ENCODE data around the gene CDK19. TPM values are rescaled to one million over a fixed set of nuclear protein-coding genes. Genes with fewer than 3 reads are reported as not detected.

CDK19 gene
- total and polyA plus RNA-seq, 2 experiments from 2014 or later = 3.3 to 11.2 TPM

DNA sequence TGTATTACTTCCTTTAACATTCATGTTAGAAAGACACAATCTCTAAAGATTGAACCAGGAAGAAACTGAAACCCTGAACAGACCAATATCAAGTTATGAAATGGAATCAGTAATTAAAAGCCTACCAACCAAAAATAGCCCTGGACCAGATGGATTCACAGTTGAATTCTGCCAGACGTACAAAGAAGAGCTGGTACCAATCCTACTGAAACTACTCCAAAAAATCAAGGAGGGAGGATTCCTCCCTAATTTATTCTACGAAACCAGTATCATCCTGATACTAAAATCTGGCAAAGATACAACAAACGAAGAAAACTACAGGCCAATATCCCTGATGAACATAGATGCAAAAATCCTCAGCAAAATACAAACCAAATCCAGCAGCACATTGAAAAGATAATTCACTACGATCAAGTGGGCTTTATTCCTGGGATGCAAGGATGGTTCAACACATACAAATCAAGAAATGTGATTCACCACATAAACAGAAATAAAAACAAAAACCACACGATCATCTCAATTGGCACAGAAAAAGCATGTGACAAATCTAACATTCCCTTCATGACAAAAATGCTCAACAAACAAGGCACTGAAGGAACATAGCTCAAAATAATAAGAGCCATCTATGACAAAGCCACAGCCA lies 15.0 kb downstream of the CDK19 start:
- Histone ChIP-seq H3K9me2 (ENCODE audit: insufficient read depth) (no peaks in the 10 kb centered on the region), H3K36me3 (ENCODE audit: low read depth) (no peaks in the 10 kb centered on the region), H3K79me2 (ENCODE audit: insufficient read depth) (peaks cover 86% of the 10 kb centered on the region), H3K9me3 (ENCODE audit: low read depth) (no peaks in the 10 kb centered on the region), H3F3A (ENCODE audit: insufficient read depth) (no peaks in the 10 kb centered on the region), H3K4me3 (no peak overlapping the region), H3K4me2 (ENCODE audit: unreplicated experiment) (no peak overlapping the region), H2AFZ (no peak overlapping the region), H3K9ac (no peak overlapping the region), H4K20me1 (ENCODE audit: insufficient read depth) (no peaks in the 10 kb centered on the region), H3K27me3 (replicated peaks; ENCODE audit: insufficient read depth) (no peaks in the 10 kb centered on the region), H3K4me1 (ENCODE audit: insufficient read depth) (no peaks in the 10 kb centered on the region), H3K27ac (no peak overlapping the region)
- in situ Hi-C loops (cut with MboI) = no loop called here
- 78 to 87% methylated on average over 5 of the region's 5 CpGs for WGBS, 2 experiments (ENCODE audit: low coverage in 1 of 2, low lambda C conversion rate in 2 of 2, missing lambda C conversion rate in 2 of 2)
- TF ChIP-seq EZH2phosphoT487 (IDR thresholded peaks at IDR 0.05; ENCODE audit: insufficient read depth, low read depth) = no peak
- no peak for TF ChIP-seq EZH2 (IDR thresholded peaks at IDR 0.05; ENCODE audit: insufficient read depth, poor library complexity, severe bottlenecking)
- DNase-seq = no peak

DNA sequence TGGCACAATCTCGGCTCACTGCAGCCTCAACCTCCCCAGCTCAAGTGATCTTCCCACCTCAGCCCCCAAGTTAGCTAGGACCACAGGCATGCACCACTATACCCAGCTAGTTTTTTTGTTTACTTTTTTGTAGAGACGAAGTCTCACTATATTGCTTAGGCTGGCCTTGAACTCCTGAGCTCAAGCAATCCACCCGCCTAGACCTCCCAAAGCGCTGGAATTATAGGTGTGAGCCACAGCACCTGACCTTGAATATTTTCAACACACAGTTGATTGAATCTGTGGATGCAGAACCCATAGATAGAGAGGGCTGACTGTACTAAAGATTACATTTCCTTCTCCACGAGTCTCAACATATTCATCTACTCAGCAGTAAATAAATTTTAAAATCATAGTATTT lies 15.6 kb downstream of the CDK19 start:
- in situ Hi-C loops (cut with MboI) = no loop called here
- no peaks in the 10 kb centered on the region for H3K9me3 ChIP-seq (ENCODE audit: low read depth)
- H3F3A ChIP-seq (ENCODE audit: insufficient read depth) = no peaks in the 10 kb centered on the region
- H2AFZ ChIP-seq = no peak overlapping the region
- H3K36me3 ChIP-seq (ENCODE audit: low read depth) = no peaks in the 10 kb centered on the region
- DNase-seq = no peak
- H3K9me2 ChIP-seq (ENCODE audit: insufficient read depth) = no peaks in the 10 kb centered on the region
- no peaks in the 10 kb centered on the region for H3K27me3 ChIP-seq (replicated peaks; ENCODE audit: insufficient read depth)
- H3K4me1 ChIP-seq (ENCODE audit: insufficient read depth) = no peaks in the 10 kb centered on the region
- H3K4me3 ChIP-seq = no peak overlapping the region
- H3K79me2 ChIP-seq (ENCODE audit: insufficient read depth) = peaks cover 87% of the 10 kb centered on the region
- H3K4me2 ChIP-seq (ENCODE audit: unreplicated experiment) = no peak overlapping the region
- WGBS, 2 experiments (ENCODE audit: low coverage in 1 of 2, low lambda C conversion rate in 2 of 2, missing lambda C conversion rate in 2 of 2) = 98% methylated on average over 5 of the region's 5 CpGs
- H4K20me1 ChIP-seq (ENCODE audit: insufficient read depth) = no peaks in the 10 kb centered on the region
- H3K27ac ChIP-seq = no peak overlapping the region
- no peak for TF ChIP-seq EZH2phosphoT487 (IDR thresholded peaks at IDR 0.05; ENCODE audit: insufficient read depth, low read depth)
- TF ChIP-seq EZH2 (IDR thresholded peaks at IDR 0.05; ENCODE audit: insufficient read depth, poor library complexity, severe bottlenecking) = no peak
- H3K9ac ChIP-seq = no peak overlapping the region

DNA sequence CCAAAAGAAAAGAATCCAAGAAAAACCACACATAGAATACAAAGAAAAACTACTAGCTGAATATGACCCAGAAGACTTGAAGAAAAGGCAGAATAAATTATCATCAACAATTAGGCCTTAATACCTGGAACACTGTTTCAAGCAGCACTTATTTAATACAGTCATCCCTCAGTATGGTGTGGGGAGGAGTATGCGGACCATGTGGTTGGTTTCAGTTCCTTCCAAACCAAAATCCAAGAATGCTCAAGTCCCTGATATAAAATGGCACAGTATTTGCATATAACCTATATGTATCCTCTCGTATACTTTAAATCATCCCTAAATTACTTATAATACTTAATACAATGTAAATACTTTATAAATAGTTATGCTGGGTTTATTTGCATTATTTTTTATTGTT lies 16.1 kb downstream of the CDK19 start:
- WGBS, 2 experiments (ENCODE audit: low coverage in 1 of 2, low lambda C conversion rate in 2 of 2, missing lambda C conversion rate in 2 of 2) = 97 to 100% methylated on average over 2 of the region's 2 CpGs
- TF ChIP-seq EZH2phosphoT487 (IDR thresholded peaks at IDR 0.05; ENCODE audit: insufficient read depth, low read depth) = no peak
- no peak for TF ChIP-seq EZH2 (IDR thresholded peaks at IDR 0.05; ENCODE audit: insufficient read depth, poor library complexity, severe bottlenecking)
- no peak for DNase-seq
- Histone ChIP-seq H3F3A (ENCODE audit: insufficient read depth) (no peaks in the 10 kb centered on the region), H3K36me3 (ENCODE audit: low read depth) (no peaks in the 10 kb centered on the region), H3K4me2 (ENCODE audit: unreplicated experiment) (no peak overlapping the region), H3K4me1 (ENCODE audit: insufficient read depth) (no peaks in the 10 kb centered on the region), H3K27ac (no peak overlapping the region), H3K9ac (no peak overlapping the region), H2AFZ (no peak overlapping the region), H4K20me1 (ENCODE audit: insufficient read depth) (no peaks in the 10 kb centered on the region), H3K4me3 (no peak overlapping the region), H3K9me2 (ENCODE audit: insufficient read depth) (no peaks in the 10 kb centered on the region), H3K79me2 (ENCODE audit: insufficient read depth) (peaks cover 88% of the 10 kb centered on the region), H3K27me3 (replicated peaks; ENCODE audit: insufficient read depth) (no peaks in the 10 kb centered on the region), H3K9me3 (ENCODE audit: low read depth) (no peaks in the 10 kb centered on the region)
- in situ Hi-C loops (cut with MboI) = no loop called here

DNA sequence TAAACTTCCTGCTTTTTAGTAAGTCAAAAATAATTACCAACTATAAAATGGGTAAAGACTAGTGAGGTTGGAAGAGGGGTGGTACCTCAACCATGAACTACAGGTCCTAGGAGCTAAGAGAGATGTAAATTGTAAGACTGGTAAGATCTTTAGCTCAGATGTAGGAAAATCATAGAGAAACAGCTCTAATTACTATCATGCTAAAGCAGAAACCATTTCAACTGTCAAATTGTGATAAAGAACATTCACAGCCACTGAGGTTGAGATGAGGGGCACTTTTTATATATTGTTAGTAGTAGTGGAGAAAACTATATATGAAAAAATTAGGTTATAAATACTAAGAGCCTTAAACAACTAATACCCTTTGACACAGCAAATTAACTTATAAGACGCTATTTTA lies 20.0 kb downstream of the CDK19 start:
- H3K4me1 ChIP-seq (ENCODE audit: insufficient read depth) = no peaks in the 10 kb centered on the region
- no peak overlapping the region for H2AFZ ChIP-seq
- H3K36me3 ChIP-seq (ENCODE audit: low read depth) = no peaks in the 10 kb centered on the region
- H3K27ac ChIP-seq = no peak overlapping the region
- no peak for DNase-seq
- TF ChIP-seq EZH2 (IDR thresholded peaks at IDR 0.05; ENCODE audit: insufficient read depth, poor library complexity, severe bottlenecking) (no peak), EZH2phosphoT487 (IDR thresholded peaks at IDR 0.05; ENCODE audit: insufficient read depth, low read depth) (no peak)
- H3F3A ChIP-seq (ENCODE audit: insufficient read depth) = no peaks in the 10 kb centered on the region
- H4K20me1 ChIP-seq (ENCODE audit: insufficient read depth) = no peaks in the 10 kb centered on the region
- no peaks in the 10 kb centered on the region for H3K9me3 ChIP-seq (ENCODE audit: low read depth)
- no peak overlapping the region for H3K4me2 ChIP-seq (ENCODE audit: unreplicated experiment)
- peaks cover 59% of the 10 kb centered on the region for H3K79me2 ChIP-seq (ENCODE audit: insufficient read depth)
- H3K27me3 ChIP-seq (replicated peaks; ENCODE audit: insufficient read depth) = no peaks in the 10 kb centered on the region
- 97% methylated on average over 1 of the region's 1 CpG for WGBS, 2 experiments (ENCODE audit: low coverage in 1 of 2, low lambda C conversion rate in 2 of 2, missing lambda C conversion rate in 2 of 2)
- H3K9me2 ChIP-seq (ENCODE audit: insufficient read depth) = no peaks in the 10 kb centered on the region
- H3K4me3 ChIP-seq = no peak overlapping the region
- no peak overlapping the region for H3K9ac ChIP-seq
- in situ Hi-C loops (cut with MboI) = no loop called here

All from GM23248 (cell line).